Activated naive CD4-positive, alpha-beta T cell treated with anti-CD3 and anti-CD28 coated beads for 36 hours (primary cell): ENCODE results near the gene THBD. TPM values are rescaled to one million over a fixed set of nuclear protein-coding genes. Genes with fewer than 3 reads are reported as not detected.

ENCODE experiments used
- CTCF ChIA-PET: fragments of 350-600 bp; sonication (Branson Sonifier 250); formaldehyde crosslinking; loops from one replicate; lab custom pipeline; 2021; ENCODE audit warnings: antibody characterized with exemption; lab: Charles Lee
- DNase-seq: peaks from one replicate; pipeline ENCODE4 v3.0.0-alpha.2; 2020
- H3K27ac Mint-ChIP-seq: one replicate; pipeline ENCODE4 v1.8.0; 2021; ENCODE audit warnings: mild to moderate bottlenecking, mixed read lengths
- H3K27me3 Mint-ChIP-seq: one replicate; pipeline ENCODE4 v1.8.0; 2021; ENCODE audit warnings: low read depth, mixed read lengths
- H3K36me3 Mint-ChIP-seq: one replicate; pipeline ENCODE4 v1.8.0; 2021; ENCODE audit warnings: low read depth, mixed read lengths
- H3K4me1 Mint-ChIP-seq: one replicate; pipeline ENCODE4 v1.8.0; 2021; ENCODE audit warnings: low read depth, mixed read lengths
- H3K4me3 Mint-ChIP-seq: one replicate; pipeline ENCODE4 v1.8.0; 2021; ENCODE audit warnings: mild to moderate bottlenecking, moderate library complexity, mixed read lengths
- H3K9me3 Mint-ChIP-seq: one replicate; pipeline ENCODE4 v1.8.0; 2021; ENCODE audit warnings: mixed read lengths
- intact Hi-C: fragments of 100-400 bp; cut with micrococcal nuclease; formaldehyde crosslinking; loops from one replicate; pipeline ENCODE4 v1.15.1; 2023
- total RNA-seq, 2 experiments: library from RNA; stranded (reverse); gene quantifications; one replicate each; pipeline ENCODE4 v1.2.3, GENCODE V29; 2021

Gene THBD
- total RNA-seq, 2 experiments from 2014 or later = not detected

DNA sequence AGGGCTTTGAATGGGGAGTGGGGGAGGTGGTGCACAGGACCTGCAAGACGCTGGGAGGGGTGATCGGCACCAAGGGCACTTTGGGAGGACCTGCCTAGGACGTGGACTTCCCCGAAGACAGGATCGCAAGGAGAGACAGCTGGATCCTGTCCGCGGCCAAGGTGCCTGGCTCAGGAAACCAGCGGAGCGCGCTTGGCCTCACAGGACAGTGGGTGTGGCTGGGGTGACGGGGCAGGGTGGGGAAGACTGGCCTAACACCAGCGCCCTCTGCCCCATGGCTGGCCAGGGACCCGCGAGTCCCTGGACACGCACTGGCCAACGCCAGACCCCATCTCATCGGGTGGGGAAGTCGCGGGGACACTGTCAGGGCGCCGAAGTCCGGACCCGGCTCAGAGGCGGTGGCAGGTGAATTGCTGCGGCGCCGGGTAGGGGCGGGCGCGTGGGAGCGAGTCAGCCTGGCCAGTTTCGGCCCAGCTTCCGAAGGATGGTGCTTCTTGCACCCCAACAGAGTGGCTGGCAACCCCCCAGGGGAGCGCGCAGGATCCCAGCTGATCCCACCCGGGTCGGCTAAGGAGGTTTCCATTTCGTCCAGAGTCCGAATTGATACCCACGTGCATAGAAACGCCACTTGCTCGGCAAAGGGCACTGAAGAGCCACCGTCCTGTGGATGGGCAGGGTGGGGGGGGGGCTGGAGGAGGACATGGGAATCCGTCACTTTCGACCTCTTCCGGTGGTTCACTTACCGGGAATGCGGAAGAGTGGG lies 785 bp upstream of the THBD start:
- Mint-ChIP-seq H3K9me3 (no peaks in the 10 kb centered on the region), H3K36me3 (no peaks in the 10 kb centered on the region), H3K4me1 (peaks cover 4% of the 10 kb centered on the region), H3K4me3 (no peak overlapping the region), H3K27ac (no peak overlapping the region), H3K27me3 (peaks cover 45% of the 10 kb centered on the region)
- DNase-seq = no peak
- CTCF ChIA-PET = interaction anchor here (0.9 kb wide), 1 partner anchor 148 kb away, joined by 4 read pairs; no protein-coding TSS in a partner anchor
- intact Hi-C loops = loop anchor here (2.0 kb wide), 1 partner anchor 185 kb away; no protein-coding TSS in a partner anchor

GRCh38 chr20:23048283-23049200 lies 930 bp downstream of the THBD start:
- H3K4me3 Mint-ChIP-seq = no peak overlapping the region
- no peak overlapping the region for H3K27ac Mint-ChIP-seq
- H3K36me3 Mint-ChIP-seq = no peaks in the 10 kb centered on the region
- peaks cover 48% of the 10 kb centered on the region for H3K27me3 Mint-ChIP-seq
- peaks cover 4% of the 10 kb centered on the region for H3K4me1 Mint-ChIP-seq
- CTCF ChIA-PET = no interaction called here
- intact Hi-C loops = no loop called here
- DNase-seq = peak; percentile 16
- no peaks in the 10 kb centered on the region for H3K9me3 Mint-ChIP-seq

GRCh38 chr20:23047738-23048214 lies 1.7 kb downstream of the THBD start:
- Mint-ChIP-seq H3K27ac (no peak overlapping the region), H3K4me1 (peaks cover 4% of the 10 kb centered on the region), H3K27me3 (peaks cover 44% of the 10 kb centered on the region), H3K4me3 (no peak overlapping the region), H3K36me3 (no peaks in the 10 kb centered on the region), H3K9me3 (no peaks in the 10 kb centered on the region)
- no peak for DNase-seq
- intact Hi-C loops = no loop called here
- CTCF ChIA-PET = no interaction called here

DNA sequence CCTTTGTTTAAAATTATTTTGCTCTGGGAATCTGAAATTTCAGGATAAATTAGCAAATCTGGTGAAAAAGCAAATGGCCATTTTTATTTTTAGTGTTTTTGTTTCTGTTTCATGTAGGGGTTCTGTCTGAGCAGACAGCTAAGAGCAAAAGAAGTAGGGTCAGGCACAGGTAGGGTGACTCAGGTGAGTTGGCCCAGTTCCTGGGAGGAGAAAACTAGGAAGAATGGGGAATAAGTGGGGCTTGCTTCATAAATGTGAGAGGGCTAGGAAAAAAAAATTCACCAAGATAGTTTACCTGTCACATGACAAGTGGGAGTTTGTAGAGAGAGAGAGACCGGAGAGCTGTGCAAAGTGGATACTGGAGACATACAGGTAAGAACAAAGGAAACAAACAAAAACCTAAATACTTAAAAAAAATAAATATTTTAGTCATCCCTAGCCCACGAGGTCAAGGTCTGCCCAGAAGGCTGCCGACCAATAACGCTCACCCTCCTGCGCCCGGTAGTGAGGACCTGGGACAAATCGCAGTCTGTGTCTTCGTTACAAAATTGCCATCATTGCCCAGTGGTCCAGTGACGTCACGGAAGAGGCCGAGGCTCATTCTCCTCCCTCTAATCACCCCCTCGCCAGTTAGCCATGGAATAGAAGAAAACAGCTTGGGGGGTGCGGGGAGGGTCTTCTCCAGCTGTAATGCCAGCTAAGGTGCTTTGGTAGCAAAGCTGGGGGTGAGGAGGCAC lies 2.3 kb downstream of the THBD start:
- CTCF ChIA-PET = no interaction called here
- intact Hi-C loops = no loop called here
- Mint-ChIP-seq H3K27me3 (peaks cover 38% of the 10 kb centered on the region), H3K4me3 (no peak overlapping the region), H3K27ac (no peak overlapping the region), H3K4me1 (peaks cover 4% of the 10 kb centered on the region), H3K36me3 (no peaks in the 10 kb centered on the region), H3K9me3 (no peaks in the 10 kb centered on the region)
- DNase-seq = no peak

GRCh38 chr20:23046431-23046830 lies 3.0 kb downstream of the THBD start:
- no peak overlapping the region for H3K4me3 Mint-ChIP-seq
- no peaks in the 10 kb centered on the region for H3K36me3 Mint-ChIP-seq
- CTCF ChIA-PET = no interaction called here
- H3K9me3 Mint-ChIP-seq = no peaks in the 10 kb centered on the region
- peaks cover 33% of the 10 kb centered on the region for H3K27me3 Mint-ChIP-seq
- intact Hi-C loops = no loop called here
- H3K27ac Mint-ChIP-seq = no peak overlapping the region
- peaks cover 4% of the 10 kb centered on the region for H3K4me1 Mint-ChIP-seq
- no peak for DNase-seq

DNA sequence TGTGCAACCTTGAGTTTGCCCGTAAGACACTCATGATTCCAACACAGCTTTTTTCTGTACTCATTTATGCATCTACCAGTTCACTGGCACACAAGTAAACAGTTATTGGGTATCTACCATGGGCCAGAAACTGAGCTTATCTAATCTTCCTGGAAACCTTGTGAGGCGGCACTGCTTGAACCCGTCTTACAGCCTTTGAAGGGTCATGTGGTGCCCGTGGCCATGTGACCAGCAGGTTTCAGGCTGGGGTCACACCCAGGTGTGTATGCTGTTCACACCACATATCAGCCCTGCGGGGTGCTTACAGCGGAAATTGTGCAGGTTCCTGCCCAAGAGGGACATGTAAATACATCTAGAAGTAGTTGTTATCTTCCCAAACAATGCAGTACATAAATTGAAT lies 6.1 kb downstream of the THBD start:
- intact Hi-C loops = no loop called here
- H3K27ac Mint-ChIP-seq = no peak overlapping the region
- no peaks in the 10 kb centered on the region for H3K9me3 Mint-ChIP-seq
- peaks cover 2% of the 10 kb centered on the region for H3K4me1 Mint-ChIP-seq
- peaks cover 24% of the 10 kb centered on the region for H3K27me3 Mint-ChIP-seq
- CTCF ChIA-PET = interaction anchor here (0.6 kb wide), 1 partner anchor 358 kb away, joined by 4 read pairs; no protein-coding TSS in a partner anchor
- DNase-seq = no peak
- no peak overlapping the region for H3K4me3 Mint-ChIP-seq
- H3K36me3 Mint-ChIP-seq = no peaks in the 10 kb centered on the region

- intact Hi-C loops = no loop called here
- no peak for DNase-seq
- CTCF ChIA-PET = no interaction called here
- Mint-ChIP-seq H3K27me3 (peaks cover 16% of the 10 kb centered on the region), H3K4me1 (peaks cover 2% of the 10 kb centered on the region), H3K36me3 (no peaks in the 10 kb centered on the region), H3K27ac (no peak overlapping the region), H3K9me3 (no peaks in the 10 kb centered on the region), H3K4me3 (no peak overlapping the region)
Observed at GRCh38 chr20:23042270-23042669, 7.2 kb downstream of the THBD start.

DNA sequence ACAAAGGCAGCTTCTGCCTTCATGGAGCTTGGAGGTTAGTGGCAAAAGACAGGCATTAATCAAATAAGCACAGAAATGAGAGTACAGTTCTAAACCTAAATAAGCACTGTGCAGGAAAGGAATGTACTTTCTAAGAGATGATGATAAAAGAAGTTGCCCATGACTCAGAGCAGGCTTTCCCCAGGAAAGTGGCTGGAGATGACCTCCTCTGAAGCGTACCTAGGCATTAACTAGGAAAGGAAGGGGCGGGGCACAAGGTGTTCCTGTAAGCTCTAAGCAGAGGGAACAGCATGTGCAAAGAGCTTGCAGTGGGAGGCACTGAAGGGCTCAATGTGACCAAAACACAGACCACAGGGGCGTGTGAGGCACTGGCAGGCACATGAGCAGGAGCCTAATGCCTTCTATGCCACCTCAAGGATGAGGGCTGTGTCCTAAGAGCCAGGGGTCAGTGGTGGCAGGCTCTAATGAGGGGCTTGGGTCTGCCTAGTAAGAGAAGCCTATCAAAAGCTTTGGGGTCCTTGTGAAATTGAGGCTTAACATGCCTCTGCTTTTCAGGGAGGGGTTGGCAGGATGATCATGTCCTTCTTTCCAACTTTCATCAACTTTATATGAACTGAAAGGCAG lies 9.5 kb downstream of the THBD start:
- Mint-ChIP-seq H3K27me3 (peaks cover 7% of the 10 kb centered on the region), H3K4me1 (no peaks in the 10 kb centered on the region), H3K9me3 (no peaks in the 10 kb centered on the region), H3K27ac (no peak overlapping the region), H3K36me3 (no peaks in the 10 kb centered on the region), H3K4me3 (no peak overlapping the region)
- CTCF ChIA-PET = no interaction called here
- DNase-seq = no peak
- intact Hi-C loops = no loop called here

- intact Hi-C loops = no loop called here
- no peak for DNase-seq
- no peaks in the 10 kb centered on the region for H3K4me1 Mint-ChIP-seq
- H3K27ac Mint-ChIP-seq = no peak overlapping the region
- H3K4me3 Mint-ChIP-seq = no peak overlapping the region
- CTCF ChIA-PET = no interaction called here
- no peaks in the 10 kb centered on the region for H3K9me3 Mint-ChIP-seq
- H3K27me3 Mint-ChIP-seq = peaks cover 10% of the 10 kb centered on the region
- H3K36me3 Mint-ChIP-seq = no peaks in the 10 kb centered on the region
Observed at GRCh38 chr20:23039136-23039875, 10.2 kb downstream of the THBD start.

DNA sequence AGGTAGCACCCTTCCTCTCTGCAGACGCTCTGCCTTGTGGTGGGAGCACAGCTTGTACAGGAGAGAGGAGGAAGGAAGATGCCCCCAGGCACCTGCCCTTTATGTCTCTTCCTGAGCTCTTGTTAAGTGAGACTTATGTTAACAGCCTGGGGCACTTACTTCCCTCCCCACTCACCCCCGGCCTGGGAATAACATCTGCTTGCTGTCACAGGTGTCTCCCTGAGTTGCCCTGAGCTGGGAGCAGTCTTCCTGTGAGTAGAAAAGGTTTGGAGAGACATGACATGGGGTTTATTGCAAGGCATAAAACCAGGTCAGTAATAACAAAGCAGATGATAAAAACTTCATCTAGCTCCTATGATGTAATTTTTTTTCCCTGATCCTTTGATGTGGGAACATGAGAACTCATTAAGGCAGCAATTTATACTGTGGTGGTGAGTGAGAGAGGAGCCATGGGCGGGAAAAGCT lies 12.4 kb downstream of the THBD start:
- Mint-ChIP-seq H3K4me1 (no peaks in the 10 kb centered on the region), H3K36me3 (no peaks in the 10 kb centered on the region), H3K27ac (no peak overlapping the region), H3K27me3 (peaks cover 15% of the 10 kb centered on the region), H3K4me3 (no peak overlapping the region), H3K9me3 (no peaks in the 10 kb centered on the region)
- intact Hi-C loops = no loop called here
- DNase-seq = no peak
- CTCF ChIA-PET = no interaction called here

DNA sequence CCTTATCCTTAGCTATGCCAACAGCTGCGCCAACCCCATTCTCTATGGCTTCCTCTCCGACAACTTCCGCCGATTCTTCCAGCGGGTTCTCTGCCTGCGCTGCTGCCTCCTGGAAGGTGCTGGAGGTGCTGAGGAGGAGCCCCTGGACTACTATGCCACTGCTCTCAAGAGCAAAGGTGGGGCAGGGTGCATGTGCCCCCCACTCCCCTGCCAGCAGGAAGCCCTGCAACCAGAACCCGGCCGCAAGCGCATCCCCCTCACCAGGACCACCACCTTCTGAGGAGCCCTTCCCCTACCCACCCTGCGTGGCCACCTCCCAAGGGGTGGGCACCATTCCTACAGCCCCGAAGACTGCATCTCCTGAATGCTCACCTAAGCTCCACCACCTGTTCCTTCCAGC lies 13.1 kb downstream of the THBD start:
- Mint-ChIP-seq H3K4me3 (no peak overlapping the region), H3K4me1 (no peaks in the 10 kb centered on the region), H3K9me3 (no peaks in the 10 kb centered on the region), H3K27ac (no peak overlapping the region), H3K36me3 (no peaks in the 10 kb centered on the region), H3K27me3 (peaks cover 15% of the 10 kb centered on the region)
- DNase-seq = no peak
- CTCF ChIA-PET = no interaction called here
- intact Hi-C loops = no loop called here
